Brain microvascular endothelial cell (primary cell): ENCODE results near the gene KIF15.

ENCODE experiments used
- DNase-seq: peaks from one replicate; pipeline ENCODE4 v3.0.0-alpha.2; 2020
- H3K27ac ChIP-seq: fragments of 250-450 bp; sonication (Bioruptor Pico); 2 replicates; pipeline ENCODE4 v1.5.1; 2020; ENCODE audit warnings: mild to moderate bottlenecking, moderate library complexity
- H3K27me3 ChIP-seq: fragments of 250-450 bp; sonication (Bioruptor Pico); replicated peaks from 2 replicates; pipeline ENCODE4 v1.5.1; 2020; ENCODE audit warnings: mild to moderate bottlenecking
- H3K36me3 ChIP-seq: fragments of 250-450 bp; sonication (Bioruptor Pico); replicated peaks from 2 replicates; pipeline ENCODE4 v1.5.1; 2020; ENCODE audit warnings: mild to moderate bottlenecking
- H3K4me3 ChIP-seq: 2 replicates; pipeline ENCODE4 v1.5.1; 2011; ENCODE audit warnings: low read depth, mild to moderate bottlenecking, control low read depth, low read length, moderate library complexity
- in situ Hi-C: cut with HindIII; loops from 2 replicates; pipeline ENCODE4 v1.10.0; 2017; ENCODE audit warnings: low sequenced_read_pairs, low pct_ligation_motif_present
- TF ChIP-seq, protein P1 (sequence below): IDR thresholded peaks from 2 replicates; pipeline ENCODE4 v1.5.1; 2011; ENCODE audit warnings: low read depth, mild to moderate bottlenecking, moderate library complexity, low read length, control low read depth, inconsistent platforms; ENCODE audit errors: missing control alignments

KIF15 gene

DNA sequence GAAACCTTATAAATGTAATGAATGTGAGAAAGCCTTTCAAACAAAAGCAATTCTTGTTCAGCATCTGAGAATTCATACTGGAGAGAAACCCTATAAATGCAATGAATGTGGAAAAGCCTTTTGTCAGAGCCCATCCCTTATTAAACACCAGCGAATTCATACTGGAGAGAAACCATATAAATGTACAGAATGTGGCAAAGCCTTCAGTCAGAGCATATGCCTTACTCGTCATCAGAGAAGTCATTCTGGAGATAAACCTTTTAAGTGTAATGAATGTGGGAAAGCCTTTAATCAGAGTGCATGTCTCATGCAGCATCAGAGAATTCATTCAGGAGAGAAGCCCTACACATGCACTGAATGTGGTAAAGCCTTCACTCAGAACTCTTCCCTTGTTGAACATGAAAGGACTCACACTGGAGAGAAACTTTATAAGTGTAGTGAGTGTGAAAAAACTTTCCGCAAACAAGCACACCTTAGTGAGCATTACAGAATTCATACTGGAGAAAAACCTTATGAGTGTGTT lies 26.9 kb upstream of the KIF15 start:
- no peak overlapping the region for H3K4me3 ChIP-seq
- H3K27ac ChIP-seq: no peak overlapping the region
- TF ChIP-seq, protein P1, sequence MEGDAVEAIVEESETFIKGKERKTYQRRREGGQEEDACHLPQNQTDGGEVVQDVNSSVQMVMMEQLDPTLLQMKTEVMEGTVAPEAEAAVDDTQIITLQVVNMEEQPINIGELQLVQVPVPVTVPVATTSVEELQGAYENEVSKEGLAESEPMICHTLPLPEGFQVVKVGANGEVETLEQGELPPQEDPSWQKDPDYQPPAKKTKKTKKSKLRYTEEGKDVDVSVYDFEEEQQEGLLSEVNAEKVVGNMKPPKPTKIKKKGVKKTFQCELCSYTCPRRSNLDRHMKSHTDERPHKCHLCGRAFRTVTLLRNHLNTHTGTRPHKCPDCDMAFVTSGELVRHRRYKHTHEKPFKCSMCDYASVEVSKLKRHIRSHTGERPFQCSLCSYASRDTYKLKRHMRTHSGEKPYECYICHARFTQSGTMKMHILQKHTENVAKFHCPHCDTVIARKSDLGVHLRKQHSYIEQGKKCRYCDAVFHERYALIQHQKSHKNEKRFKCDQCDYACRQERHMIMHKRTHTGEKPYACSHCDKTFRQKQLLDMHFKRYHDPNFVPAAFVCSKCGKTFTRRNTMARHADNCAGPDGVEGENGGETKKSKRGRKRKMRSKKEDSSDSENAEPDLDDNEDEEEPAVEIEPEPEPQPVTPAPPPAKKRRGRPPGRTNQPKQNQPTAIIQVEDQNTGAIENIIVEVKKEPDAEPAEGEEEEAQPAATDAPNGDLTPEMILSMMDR: no peak
- no peaks in the 10 kb centered on the region for H3K27me3 ChIP-seq
- H3K36me3 ChIP-seq: peaks cover 13% of the 10 kb centered on the region
- no peak for DNase-seq
- in situ Hi-C loops: no loop called here

DNA sequence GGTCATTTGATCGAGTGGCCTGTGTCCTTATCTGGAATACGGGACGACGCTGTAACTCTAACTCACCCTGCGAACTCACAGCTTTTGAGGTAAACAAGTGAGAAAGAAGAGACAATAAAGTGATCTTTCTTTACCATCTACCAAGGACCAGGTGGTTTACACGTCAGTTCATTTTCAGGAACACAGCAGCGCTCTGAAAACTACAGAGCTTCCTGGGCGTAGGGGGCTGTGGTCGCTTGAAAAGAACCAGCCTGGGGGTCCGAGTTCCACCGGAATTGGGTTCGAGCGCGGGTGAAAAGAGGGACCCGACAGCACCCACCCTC lies 532 bp upstream of the KIF15 start:
- in situ Hi-C loops: no loop called here
- H3K27ac ChIP-seq: peak overlapping the region; percentile 85
- peak overlapping the region; percentile 91 for H3K4me3 ChIP-seq
- H3K27me3 ChIP-seq: no peaks in the 10 kb centered on the region
- no peak for DNase-seq
- peaks cover 2% of the 10 kb centered on the region for H3K36me3 ChIP-seq
- TF ChIP-seq, protein P1: no peak

DNA sequence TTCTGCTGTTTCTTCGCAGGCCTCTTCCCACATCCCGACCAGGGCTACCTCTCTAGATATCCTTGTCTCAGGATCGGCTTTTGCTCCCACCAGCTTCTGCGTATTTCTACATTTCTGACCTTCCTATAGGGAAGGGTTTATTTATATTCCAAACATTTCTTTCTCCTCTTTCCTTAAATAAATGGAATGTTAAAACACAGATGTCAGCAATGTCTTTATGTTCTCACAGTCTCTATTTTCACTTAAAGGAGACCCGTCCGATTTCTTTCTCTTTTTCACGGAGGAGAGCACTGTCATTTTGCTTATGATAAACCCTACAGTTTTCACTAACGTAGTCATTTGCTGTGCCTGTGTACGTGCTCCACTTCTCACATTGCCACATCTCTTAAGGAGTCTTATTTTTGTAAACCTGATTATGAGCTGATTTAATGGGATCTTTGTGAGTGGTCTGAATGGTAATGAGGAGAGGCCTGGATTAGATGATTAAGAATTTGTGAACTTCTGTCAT lies 630 bp downstream of the KIF15 start:
- DNase-seq: peak; percentile 1
- in situ Hi-C loops: no loop called here
- Histone ChIP-seq H3K36me3 (peaks cover 2% of the 10 kb centered on the region), H3K4me3 (peak overlapping the region; percentile 91), H3K27ac (no peak overlapping the region), H3K27me3 (no peaks in the 10 kb centered on the region)
- TF ChIP-seq, protein P1: no peak

DNA sequence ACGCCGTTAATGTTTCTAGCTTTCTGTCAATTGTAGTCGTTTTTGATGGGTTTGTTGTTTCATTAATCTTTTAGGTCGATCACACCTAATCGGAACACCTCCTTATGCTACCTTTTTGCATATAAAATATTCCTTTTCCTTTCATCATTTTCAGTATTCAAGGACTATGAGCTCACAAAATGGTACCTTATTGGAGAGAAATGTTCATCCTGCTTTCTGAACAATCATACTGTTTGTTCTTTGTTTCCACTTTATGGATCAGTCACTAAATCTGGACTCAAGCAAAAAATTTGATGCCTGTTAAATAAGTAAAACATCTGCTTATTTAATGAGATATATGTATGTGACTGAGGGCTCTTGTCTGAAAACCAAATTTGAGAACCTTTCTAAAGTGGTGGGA lies 1.1 kb downstream of the KIF15 start:
- Histone ChIP-seq H3K36me3 (peaks cover 2% of the 10 kb centered on the region), H3K27me3 (no peaks in the 10 kb centered on the region), H3K27ac (no peak overlapping the region), H3K4me3 (peak overlapping the region; percentile 91)
- no peak for DNase-seq
- TF ChIP-seq, protein P1: no peak
- in situ Hi-C loops: no loop called here

DNA sequence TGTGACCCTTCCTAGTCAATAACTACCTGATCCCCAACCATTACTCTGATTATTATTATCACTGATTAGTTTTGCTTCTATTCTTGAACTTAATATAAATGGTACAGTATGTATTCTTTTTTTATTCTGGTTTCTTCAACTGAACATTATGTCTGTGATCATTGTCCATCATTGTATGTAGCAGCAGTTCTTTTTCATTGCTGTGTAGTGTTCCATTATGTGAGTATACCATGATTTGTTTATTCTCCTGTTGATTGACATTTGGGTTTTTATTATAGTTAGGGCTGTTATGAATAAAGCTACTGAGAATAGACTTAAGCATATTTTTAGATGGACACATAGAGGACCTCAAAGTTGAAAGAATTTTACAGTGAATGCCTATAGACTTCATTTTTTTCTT lies 2.7 kb downstream of the KIF15 start:
- in situ Hi-C loops: no loop called here

More for the DNA sequence above, 2.7 kb downstream of the KIF15 start:
- H3K27me3 ChIP-seq: no peaks in the 10 kb centered on the region
- no peaks in the 10 kb centered on the region for H3K36me3 ChIP-seq
- H3K4me3 ChIP-seq: no peak overlapping the region
- H3K27ac ChIP-seq: no peak overlapping the region
- DNase-seq: no peak
- TF ChIP-seq, protein P1: no peak
